CD4-positive, alpha-beta T cell treated with Interleukin-6 for 4 hours (primary cell): ENCODE results near the gene TRPM4.
"Not testable (repeated sequence)": the region's sequence is repeated elsewhere in the genome, so short reads cannot be mapped to it uniquely, and the experiment has no call there.

Experiments used
- DNase-seq: peaks from one replicate; pipeline ENCODE4 v3.0.0-alpha.2; 2020; ENCODE audit warnings: mixed read lengths

Gene TRPM4

DNA sequence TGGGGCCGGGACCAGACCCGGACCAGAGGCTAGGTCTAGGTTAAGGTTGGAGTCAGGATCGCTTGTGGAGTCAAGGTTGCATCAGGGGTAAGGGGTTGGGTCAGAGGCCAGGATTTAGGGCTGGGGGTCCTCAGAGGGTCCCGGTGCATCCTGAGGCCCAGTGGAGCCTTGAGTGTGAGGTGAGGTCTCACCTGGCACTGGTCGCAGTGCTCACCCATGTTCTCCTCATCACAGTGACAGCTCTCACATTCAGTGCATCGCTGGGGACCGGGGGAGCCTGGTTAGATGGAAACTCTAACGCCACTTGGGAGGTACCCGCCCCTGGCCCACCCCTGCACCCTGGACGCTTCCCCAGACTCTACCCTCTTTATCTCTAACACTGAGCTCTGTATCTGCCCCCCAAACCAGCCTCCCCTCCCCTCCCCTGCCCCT is 5.5 kb upstream of the TRPM4 start:
- no peak for DNase-seq

DNA sequence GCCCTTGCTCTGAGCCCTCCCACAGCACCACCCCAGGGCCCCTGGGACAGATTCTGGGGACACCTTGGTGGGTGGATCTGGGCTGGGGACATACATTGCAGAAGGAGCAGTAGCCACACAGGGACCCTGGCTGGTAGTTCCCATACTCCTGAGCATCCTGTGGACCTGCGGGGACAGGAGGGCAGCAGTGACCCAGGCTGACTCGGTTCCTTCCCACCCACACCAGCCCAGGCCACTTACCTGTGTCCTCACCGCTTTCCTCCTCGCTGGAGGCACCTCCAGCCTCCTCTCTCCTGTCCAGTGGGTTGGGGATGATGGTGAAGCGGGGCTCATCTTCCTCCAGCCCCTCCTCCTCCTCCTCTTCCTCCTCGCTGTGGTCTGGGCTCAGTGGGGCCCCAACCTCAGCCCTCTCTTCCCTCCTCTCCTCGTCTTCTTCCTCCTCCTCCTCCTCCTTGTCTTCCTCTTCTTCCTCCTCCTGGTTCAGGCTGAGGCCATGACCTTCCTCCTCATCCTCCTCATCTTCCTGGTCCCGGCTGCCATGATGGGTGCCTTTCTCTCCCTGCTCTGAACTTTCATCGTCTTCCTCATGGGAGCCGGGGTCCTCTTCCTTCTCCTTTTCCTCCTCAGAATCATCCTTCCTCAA is 4.3 kb upstream of the TRPM4 start:
- DNase-seq = no peak

GRCh38 chr19:49154279-49154678 is 3.3 kb upstream of the TRPM4 start:
- DNase-seq = no peak

- DNase-seq = no peak
These were observed 2.4 kb upstream of the TRPM4 start, which contains the start of gene HRC for GRCh38 chr19:49155005-49155819. Gene HRC, minus strand, starts transcription at chr19:49155396. Its CDS starts 159 bp downstream, at chr19:49155237.

- no peak for DNase-seq
These were observed 1.7 kb upstream of the TRPM4 start for GRCh38 chr19:49155820-49156346.

GRCh38 chr19:49160450-49161189 is 3.0 kb downstream of the TRPM4 start:
- DNase-seq = no peak

DNA sequence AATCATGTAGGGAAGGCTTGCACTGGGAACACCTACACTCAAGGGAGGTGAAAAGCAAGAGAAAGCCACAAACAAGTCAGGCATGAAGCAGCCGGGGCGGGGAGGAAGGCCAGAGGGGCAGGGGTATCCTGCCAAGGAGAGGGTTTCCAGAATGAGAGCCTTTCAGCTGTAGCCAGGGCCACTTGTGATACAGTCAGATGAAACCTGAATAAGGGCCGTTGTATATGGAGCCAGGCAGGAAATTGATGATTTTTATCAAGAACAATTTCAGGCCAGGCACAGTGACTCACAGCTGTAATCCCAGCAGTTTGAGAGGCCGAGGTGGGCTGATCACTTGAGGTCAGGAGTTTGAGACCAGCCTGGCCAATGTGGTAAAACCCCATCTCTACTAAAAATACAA is 4.4 kb downstream of the TRPM4 start:
- no peak for DNase-seq

- DNase-seq = no peak
These were observed 7.6 kb downstream of the TRPM4 start for GRCh38 chr19:49165111-49165750.

DNA sequence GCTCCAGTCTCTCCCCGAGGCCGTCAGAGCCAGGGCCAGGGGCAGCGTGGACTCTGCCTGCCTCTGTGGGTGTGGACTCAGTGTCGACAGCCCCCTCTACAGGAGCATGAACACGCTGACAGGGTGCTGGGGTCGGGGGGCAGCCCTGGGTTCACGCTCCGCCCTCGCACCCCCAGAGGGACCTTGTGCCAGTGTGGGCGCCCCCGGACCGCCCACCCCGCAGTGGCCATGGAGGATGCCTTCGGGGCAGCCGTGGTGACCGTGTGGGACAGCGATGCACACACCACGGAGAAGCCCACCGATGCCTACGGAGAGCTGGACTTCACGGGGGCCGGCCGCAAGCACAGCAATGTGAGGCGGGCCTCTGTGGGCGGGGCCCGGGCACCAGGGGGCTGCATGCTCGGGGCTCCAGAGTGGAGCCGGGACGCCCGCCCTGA is 8.3 kb downstream of the TRPM4 start:
- DNase-seq = no peak

DNA sequence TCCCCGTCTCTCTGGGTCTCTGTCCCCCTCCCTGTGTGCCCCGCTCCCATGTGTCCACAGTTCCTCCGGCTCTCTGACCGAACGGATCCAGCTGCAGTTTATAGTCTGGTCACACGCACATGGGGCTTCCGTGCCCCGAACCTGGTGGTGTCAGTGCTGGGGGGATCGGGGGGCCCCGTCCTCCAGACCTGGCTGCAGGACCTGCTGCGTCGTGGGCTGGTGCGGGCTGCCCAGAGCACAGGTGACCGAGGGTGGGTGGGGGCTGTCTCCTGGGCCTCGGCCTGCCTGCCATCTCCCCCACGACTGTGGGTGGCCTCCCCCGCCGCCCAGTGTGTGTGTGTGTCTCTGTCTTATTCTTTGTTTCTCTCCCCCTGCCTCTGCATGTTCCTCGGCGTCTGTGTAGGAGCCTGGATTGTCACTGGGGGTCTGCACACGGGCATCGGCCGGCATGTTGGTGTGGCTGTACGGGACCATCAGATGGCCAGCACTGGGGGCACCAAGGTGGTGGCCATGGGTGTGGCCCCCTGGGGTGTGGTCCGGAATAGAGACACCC is 10.3 kb downstream of the TRPM4 start:
- no peak for DNase-seq

DNA sequence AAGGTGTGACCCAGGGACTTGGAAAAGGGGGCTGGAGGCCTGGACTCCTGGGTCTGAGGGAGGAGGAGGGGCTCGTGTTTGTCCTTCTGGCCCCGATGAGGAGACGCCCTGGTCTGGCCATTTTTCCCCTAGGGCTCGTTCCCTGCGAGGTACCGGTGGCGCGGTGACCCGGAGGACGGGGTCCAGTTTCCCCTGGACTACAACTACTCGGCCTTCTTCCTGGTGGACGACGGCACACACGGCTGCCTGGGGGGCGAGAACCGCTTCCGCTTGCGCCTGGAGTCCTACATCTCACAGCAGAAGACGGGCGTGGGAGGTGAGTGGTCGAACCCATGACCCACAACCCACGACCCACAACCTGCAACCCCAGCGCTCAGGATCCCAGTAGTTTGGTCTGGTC is 10.8 kb downstream of the TRPM4 start:
- no peak for DNase-seq

DNA sequence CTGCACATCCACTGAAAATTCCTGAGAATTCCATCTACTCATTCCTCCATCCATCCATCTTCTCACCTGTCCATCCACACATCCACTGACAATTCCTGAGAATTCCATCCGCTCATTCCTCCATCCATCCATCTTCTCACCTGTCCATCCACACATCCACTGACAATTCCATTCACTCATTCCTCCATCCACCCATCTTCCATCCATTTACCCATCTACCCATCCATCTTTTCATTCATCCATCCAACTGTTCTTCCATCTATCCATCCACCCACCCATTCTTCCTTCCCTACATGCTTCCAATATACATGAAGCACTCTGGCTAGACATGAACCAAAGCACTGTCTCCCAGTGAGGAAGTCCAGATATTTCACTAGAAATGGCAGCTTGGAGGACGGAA is 15.6 kb downstream of the TRPM4 start:
- no peak for DNase-seq

DNA sequence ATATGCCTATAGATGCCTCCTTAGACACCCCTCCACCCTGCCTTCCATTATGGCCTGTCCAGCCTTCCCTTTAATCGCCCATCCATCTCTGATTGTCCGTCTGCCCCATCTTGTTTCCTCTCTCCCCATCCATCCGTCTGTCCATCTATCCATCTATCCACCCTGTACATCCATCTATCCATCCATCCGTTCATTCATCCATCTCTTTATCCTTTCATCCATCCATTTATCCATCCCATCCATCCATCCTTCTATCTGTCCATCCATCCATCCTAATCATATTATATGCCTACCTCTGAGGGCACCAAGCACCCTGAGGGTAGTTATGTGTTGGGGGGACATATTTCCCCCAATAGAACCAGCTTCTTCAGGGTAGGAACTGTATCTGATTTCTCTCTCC is 23.1 kb downstream of the TRPM4 start:
- no peak for DNase-seq

DNA sequence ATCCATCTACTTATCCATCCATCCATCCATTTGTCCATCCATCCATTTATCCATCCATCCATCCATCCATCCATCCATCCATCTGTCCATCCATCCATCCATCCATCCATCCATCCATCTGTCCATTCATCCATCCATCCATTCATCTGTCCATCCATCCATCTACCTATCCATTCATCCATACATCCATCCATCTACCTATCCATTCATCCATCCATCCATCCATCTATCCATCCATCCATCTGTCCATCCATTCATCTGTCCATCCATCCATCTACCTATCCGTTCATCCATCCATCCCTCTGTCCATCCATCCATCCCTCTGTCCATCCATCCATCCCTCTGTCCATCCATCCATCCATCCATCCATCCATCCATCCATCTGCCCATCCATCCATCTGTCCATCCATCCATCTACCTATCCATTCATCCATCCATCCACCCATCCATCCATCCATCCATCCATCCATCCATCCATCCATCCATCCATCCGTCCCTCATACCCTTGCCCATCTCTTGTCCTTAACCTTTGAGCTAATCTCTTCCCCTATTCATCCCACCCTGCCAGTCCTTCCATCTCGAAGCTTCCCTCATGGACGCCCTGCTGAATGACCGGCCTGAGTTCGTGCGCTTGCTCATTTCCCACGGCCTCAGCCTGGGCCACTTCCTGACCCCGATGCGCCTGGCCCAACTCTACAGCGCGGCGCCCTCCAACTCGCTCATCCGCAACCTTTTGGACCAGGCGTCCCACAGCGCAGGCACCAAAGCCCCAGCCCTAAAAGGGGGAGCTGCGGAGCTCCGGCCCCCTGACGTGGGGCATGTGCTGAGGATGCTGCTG is 24.6 kb downstream of the TRPM4 start:
- not testable (repeated sequence) for DNase-seq

DNA sequence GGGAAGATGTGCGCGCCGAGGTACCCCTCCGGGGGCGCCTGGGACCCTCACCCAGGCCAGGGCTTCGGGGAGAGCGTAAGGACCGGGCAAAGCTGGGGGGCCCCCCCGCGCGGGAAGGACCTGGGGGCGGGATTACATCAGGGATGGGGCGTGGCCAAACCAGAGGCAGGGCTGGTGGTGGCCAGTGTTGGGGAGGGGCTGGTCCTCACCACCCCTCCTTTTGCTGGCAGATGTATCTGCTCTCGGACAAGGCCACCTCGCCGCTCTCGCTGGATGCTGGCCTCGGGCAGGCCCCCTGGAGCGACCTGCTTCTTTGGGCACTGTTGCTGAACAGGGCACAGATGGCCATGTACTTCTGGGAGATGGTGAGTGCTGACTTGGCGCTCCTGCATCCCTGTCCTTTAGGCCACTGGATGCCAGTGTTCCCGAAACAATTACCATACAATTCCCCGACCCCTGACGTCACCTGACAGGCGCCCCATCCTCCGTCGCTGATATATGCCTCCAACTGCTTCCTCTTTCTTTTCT is 25.3 kb downstream of the TRPM4 start:
- DNase-seq = no peak

DNA sequence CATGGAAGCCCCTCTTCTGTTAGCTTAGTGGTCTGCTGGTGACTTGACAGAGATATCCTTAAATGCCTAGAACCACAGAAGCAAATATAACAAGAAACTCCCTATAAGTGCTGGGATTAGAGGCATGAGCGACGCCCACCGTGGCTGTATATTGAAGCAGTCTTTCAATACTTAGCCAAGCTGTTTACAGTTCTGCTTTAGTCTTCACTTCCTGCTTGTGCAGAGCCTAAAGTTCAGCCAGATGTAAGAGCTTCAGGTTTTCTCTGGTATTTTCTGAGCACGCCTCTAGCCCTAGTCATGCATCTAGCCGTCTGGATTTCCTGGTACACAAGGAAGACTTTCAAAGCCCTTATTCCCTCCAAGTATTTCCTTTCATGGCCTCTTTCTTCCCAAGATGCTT is 28.5 kb downstream of the TRPM4 start:
- no peak for DNase-seq

DNA sequence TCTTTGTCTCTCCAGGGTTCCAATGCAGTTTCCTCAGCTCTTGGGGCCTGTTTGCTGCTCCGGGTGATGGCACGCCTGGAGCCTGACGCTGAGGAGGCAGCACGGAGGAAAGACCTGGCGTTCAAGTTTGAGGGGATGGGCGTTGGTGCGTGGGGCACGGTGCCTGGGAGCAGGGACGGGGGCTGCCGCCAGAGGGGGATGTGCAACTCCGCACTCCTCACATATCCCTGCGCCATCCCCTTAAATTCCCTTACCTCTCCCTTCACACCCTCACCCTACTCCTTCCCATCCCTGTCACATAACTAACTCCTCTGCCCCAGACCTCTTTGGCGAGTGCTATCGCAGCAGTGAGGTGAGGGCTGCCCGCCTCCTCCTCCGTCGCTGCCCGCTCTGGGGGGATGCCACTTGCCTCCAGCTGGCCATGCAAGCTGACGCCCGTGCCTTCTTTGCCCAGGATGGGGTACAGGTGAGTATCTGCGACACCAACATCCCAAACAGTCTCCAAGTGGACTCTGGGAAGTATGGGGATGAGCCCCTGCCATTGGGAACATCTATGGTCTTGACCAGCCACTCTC is 31.1 kb downstream of the TRPM4 start:
- DNase-seq = no peak

DNA sequence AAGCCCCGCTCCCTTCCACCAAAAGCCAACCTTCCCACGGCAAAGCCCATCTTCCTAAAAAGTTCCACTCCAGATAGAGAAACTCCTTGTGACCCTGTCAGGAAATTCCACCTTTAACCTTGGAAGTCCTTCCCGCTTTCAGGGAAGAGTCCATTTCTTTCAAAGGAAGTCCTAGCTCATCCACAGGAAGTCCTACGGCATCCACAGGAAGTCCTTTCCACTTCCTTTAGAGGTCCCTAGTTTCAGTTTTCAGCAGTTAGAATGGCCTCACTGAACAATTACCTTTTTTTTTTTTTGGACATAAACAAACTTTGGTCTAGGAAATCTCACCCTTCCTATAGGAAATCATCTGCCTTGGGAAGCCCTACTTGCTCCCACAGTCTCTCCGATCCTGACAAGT is 31.7 kb downstream of the TRPM4 start:
- no peak for DNase-seq

DNA sequence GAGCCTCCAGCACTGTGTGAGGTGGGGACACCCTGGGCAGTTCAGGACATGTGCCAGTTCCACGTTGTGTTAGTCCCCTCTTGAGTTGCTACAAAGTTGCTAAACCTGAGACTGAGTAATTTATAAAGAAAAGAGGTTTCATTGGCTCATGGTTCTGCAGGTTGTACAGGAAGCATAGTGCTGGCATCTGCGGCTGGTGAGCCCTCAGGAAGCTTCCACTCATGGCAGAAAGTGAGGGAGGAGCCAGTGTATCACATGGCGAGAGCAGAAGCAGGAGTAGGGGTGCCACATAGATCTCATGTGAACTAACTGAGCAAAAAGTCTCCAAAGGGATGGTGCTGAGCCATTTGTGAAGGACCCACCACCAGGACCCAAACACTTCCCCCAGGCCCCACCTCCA is 33.2 kb downstream of the TRPM4 start:
- DNase-seq = no peak

DNA sequence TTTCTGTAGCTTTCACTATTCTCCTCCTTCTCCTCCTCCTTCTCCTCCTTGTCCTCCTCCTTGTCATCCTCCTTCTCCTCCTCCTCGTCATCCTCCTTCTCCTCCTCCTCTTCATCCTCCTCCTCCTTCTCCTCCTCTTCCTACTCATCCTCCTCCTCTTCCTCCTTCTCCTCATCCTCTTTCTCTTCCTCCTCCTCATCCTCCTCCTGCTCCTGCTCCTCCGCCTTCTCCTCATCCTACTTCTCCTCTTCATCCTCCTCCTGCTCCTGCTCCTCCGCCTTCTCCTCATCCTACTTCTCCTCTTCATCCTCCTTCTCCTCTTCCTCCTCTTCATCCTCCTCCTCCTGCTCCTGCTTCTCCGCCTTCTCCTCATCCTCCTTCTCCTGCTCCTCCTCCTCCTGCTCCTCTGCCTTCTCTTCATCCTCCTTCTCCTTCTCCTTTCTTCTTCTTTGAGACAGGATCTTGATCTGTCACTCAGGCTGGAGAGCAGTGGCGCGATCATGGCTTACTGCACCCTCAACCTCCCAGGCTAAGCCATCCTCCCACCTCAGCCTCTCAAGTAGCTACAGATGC is 36.3 kb downstream of the TRPM4 start:
- DNase-seq = no peak

DNA sequence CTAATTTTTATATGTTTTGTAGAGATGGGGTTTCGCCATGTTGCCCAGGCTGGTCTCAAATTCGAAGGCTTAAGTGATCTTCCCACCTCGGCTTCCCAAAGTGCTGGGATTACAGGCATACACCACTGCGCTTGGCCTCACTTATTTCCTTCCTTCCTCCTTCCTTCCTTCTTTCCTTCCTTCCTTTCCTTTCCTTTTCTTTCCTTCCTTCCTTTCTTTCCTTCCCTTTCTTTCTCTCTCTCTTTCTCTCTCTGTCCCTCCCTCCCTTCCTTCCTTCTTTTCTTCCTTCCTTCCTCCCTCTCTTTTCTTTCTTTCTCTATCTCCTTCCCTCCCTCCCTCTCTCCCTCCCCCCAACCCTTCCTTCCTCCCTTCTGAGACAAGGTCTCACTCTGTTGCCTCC is 36.8 kb downstream of the TRPM4 start:
- DNase-seq = no peak
